Activated T-helper 2 cell treated with anti-CD3 and anti-CD28 coated beads, Interferon-gamma antibody, Interleukin-2, Interleukin-4, amounts not matched to agents 10 μg/mL and 5 μg/mL and 100 μg/mL, durations not matched to agents 14 hours and 24 hours and 36 hours (primary cell): Measurements from ENCODE around the gene ANTXR2. TPM values are rescaled to one million over a fixed set of nuclear protein-coding genes. Genes with fewer than 3 reads are reported as not detected.
"Not testable (repeated sequence)": the region's sequence is repeated elsewhere in the genome, so short reads cannot be mapped to it uniquely, and the experiment has no call there.

ENCODE experiments used
- DNase-seq: peaks from one replicate; pipeline ENCODE4 v3.0.0; 2021; ENCODE audit warnings: low spot score
- H3K27ac Mint-ChIP-seq: one replicate; pipeline ENCODE4 v1.8.0; 2021; ENCODE audit warnings: mixed read lengths
- H3K27me3 Mint-ChIP-seq: one replicate; pipeline ENCODE4 v1.8.0; 2021; ENCODE audit warnings: low read depth, mixed read lengths
- H3K36me3 Mint-ChIP-seq: one replicate; pipeline ENCODE4 v1.8.0; 2021; ENCODE audit warnings: low read depth, mixed read lengths
- H3K4me1 Mint-ChIP-seq: one replicate; pipeline ENCODE4 v1.8.0; 2021; ENCODE audit warnings: low read depth, mixed read lengths
- H3K4me3 Mint-ChIP-seq: one replicate; pipeline ENCODE4 v1.8.0; 2021; ENCODE audit warnings: low read depth, mild to moderate bottlenecking, moderate library complexity, mixed read lengths
- H3K9me3 Mint-ChIP-seq: one replicate; pipeline ENCODE4 v1.8.0; 2021; ENCODE audit warnings: mixed read lengths
- intact Hi-C: fragments of 100-400 bp; cut with micrococcal nuclease; formaldehyde crosslinking; loops from one replicate; pipeline ENCODE4 v1.15.1; 2023
- total RNA-seq: library from RNA; stranded (reverse); gene quantifications from 2 replicates; pipeline ENCODE4 v1.2.3, GENCODE V29; 2022

ANTXR2 gene
- total RNA-seq: 3.2 and 3.6 TPM in 2 replicates

DNA sequence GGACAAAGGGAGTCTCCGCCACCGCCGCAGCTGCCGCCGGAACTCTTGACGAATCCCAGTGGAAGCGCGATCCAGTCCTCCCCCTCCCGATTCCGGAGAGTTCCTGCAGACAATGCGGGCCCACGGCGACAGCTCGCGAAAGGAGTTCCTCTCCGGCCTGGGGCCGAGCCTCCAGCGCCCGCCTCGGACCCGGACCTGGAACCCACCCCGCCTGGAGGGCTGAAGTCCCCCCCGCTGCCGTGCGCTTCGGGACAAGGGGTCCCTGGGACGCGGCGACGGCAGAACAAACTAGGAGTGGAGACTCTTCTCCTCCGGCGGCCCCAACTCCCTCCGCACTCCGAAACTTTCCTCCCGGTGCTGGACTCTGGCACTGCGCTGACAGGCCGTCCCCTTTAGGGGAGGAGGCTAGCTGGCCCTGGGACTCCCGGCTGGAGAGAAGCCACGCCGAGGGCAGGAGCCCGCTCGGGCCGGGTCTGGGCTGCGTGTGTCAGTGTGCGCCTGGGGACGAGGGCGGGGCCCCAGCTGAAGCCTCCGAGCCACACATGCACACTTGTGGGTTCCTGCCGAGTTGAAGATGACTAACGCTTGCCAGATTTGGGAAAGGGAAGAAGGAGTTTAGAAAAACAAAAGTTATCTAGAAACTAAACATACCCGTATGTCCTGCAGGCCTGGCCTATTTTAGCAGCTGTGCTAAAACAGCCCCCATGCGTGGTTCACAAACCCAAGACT, at the start of gene ANTXR2:
Gene ANTXR2 (minus strand): TSS at position 486 of the 729 bp plus-strand sequence. CDS start 669 bp downstream, outside the sequence.
- Mint-ChIP-seq H3K4me1 (peaks cover 71% of the 10 kb centered on the region), H3K9me3 (no peaks in the 10 kb centered on the region), H3K27ac (peak within 1 kb of the TSS; percentile 75), H3K36me3 (peaks cover 27% of the 10 kb centered on the region), H3K27me3 (peaks cover 2% of the 10 kb centered on the region), H3K4me3 (peak within 1 kb of the TSS; percentile 87)
- intact Hi-C loops: loop anchor here (1.0 to 10.0 kb wide), 6 partner anchors 66 to 1418 kb away; no protein-coding TSS in a partner anchor
- peak; percentile 65 for DNase-seq

DNA sequence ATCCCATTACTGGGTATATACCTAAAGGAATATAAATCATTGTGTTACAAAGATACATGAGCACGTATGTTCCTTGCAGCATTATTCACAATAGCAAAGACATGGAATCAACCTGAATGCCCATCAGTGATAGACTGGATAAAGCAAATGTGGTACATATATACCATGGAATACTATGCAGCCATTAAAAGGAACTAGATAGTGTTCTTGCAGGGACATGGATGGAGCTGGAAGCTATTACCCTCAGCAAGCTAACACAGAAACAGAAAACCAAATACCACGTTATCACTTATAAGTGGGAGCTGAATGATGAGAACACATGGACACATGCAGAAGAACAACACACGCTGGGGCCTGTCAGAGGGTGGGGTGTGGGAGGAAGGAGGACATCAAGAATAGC, 48.8 kb upstream of the ANTXR2 start:
- Mint-ChIP-seq H3K9me3 (peaks cover 32% of the 10 kb centered on the region), H3K4me1 (peaks cover 33% of the 10 kb centered on the region), H3K27me3 (peaks cover 22% of the 10 kb centered on the region), H3K36me3 (peaks cover 13% of the 10 kb centered on the region)
- intact Hi-C loops, H3K4me3 Mint-ChIP-seq, DNase-seq, H3K27ac Mint-ChIP-seq: not testable (repeated sequence)

DNA sequence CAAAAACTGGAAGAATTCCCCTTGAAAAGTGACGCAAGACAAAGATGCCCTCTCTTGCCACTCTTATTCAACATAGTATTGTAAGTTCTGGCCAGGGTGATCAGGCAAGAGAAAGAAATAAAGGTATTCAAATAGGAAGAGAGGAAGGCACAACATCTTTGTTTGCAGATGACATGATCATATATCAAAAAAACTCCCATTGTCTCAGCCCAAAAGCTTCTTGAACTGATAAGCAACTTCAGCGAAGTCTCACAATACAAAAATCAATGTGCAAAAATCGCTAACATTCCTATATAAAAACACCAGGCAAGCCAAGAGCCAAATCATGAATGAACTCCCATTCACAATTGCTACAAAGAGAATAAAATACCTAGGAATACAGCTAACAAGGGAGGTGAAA, 46.6 kb upstream of the ANTXR2 start:
- peaks cover 35% of the 10 kb centered on the region for H3K9me3 Mint-ChIP-seq
- peaks cover 23% of the 10 kb centered on the region for H3K27me3 Mint-ChIP-seq
- H3K36me3 Mint-ChIP-seq: peaks cover 15% of the 10 kb centered on the region
- H3K4me3 Mint-ChIP-seq, intact Hi-C loops, DNase-seq, H3K27ac Mint-ChIP-seq: not testable (repeated sequence)
- H3K4me1 Mint-ChIP-seq: peaks cover 11% of the 10 kb centered on the region

DNA sequence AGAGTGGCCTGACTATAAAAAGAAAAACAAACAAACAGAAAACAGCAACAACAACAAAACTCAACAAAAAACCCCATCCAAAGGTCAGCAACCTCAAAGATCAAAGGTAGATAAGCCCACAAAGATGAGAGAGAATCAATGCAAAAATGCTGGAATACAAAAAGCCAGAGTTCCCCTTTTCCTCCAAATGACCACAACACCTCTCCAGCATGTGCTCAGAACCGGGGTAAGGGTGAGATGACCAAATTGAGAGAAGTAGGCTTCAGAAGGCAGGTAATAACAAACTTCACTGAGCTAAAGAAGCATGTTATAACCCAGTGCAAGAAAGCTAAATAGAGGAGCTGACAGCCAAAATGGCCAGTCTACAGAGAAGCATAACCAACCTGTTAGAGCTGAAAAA, 43.5 kb upstream of the ANTXR2 start:
- peaks cover 33% of the 10 kb centered on the region for H3K9me3 Mint-ChIP-seq
- peaks cover 36% of the 10 kb centered on the region for H3K27me3 Mint-ChIP-seq
- no peak overlapping the region for H3K4me3 Mint-ChIP-seq
- no peaks in the 10 kb centered on the region for H3K4me1 Mint-ChIP-seq
- peaks cover 15% of the 10 kb centered on the region for H3K36me3 Mint-ChIP-seq
- intact Hi-C loops: no loop called here
- DNase-seq: no peak
- no peak overlapping the region for H3K27ac Mint-ChIP-seq

DNA sequence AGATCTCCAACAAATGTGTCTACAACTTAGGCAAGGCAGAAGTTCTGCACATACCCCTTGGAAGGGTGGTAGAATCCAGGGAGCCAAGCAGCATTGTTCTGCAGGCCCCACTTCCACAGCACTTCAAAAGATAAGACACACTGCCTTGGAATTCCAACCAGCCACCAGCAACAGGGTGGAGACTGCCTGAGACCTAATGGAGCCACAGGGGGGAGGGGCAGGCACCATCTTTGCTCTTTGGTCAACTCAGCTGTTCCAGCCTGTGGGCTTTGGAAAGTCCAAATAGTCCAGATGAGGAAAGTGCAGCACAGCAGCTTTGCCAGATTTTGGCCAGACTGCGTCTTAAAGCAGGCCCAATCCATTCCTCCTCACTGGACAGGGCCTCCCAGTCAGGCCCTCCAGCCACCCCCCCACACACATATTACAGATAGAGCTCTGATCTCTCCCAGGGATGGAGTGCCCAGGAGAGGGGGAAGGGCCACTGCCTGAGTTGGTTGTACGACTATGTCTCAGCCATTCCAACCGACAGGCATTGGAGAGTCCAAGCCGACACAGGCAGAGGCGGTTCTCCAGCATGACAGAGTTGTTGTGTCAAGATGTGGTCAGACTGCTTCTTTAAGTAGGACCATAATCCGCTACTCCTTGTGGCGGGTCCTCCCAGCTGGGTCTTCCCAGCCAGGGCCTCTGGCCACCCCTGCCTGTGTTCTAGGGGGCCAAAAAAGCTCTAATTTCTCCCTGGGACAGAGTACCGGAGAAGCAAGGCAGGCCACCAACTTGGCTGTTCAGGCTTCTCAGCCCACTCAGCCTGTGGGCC, 42.5 kb upstream of the ANTXR2 start:
- Mint-ChIP-seq H3K9me3 (peaks cover 30% of the 10 kb centered on the region), H3K27ac (no peak overlapping the region), H3K36me3 (peaks cover 15% of the 10 kb centered on the region), H3K27me3 (peaks cover 44% of the 10 kb centered on the region), H3K4me1 (no peaks in the 10 kb centered on the region), H3K4me3 (no peak overlapping the region)
- DNase-seq: no peak
- intact Hi-C loops: no loop called here

DNA sequence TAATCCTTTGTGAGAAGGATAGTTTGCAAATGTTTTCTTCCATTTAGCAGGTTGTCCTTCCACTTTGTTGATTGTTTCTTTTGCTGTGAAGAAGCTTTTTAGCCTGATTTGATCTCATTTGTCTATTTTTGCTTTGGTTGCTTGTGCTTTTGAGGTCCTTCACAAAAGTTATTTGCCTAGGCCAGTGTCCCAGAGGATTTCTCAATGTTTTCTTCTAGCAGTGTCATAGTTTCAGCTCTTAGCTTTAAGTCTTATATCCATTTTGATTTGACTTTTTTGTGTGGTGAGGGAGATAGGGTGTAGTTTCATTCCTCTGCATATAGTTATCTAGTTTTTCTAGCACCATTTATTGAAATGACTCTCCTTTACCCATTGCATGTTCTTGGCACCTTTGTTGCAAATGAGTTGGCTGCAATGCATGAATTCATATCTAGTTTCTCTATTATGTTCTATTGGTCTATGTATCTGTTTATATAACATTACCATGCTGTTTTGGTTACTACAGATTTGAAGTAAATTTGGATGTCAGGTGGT, 41.8 kb upstream of the ANTXR2 start:
- Mint-ChIP-seq H3K36me3 (peaks cover 15% of the 10 kb centered on the region), H3K4me1 (no peaks in the 10 kb centered on the region), H3K4me3 (no peak overlapping the region), H3K9me3 (peaks cover 32% of the 10 kb centered on the region), H3K27me3 (peaks cover 46% of the 10 kb centered on the region), H3K27ac (no peak overlapping the region)
- intact Hi-C loops: no loop called here
- DNase-seq: no peak

DNA sequence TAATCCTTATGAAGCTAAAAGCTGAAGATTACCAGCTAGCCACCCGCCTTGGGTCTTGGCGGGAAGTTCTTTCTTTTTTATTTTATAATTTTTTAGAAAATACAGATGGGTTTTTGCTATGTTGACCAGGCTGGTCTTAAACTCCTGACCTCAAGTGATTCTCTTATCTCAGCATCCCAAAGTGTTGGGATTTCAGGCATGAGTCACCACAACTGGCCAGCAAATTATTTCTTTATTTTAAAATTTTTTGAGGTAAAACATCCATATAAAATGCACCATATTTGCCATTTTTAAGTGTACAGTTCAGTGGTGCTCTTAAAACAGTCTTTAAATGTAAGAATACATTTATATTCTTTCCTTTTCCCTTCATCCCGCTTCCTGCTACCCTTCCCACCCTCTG, 40.6 kb upstream of the ANTXR2 start:
- Mint-ChIP-seq H3K36me3 (peaks cover 15% of the 10 kb centered on the region), H3K4me1 (no peaks in the 10 kb centered on the region), H3K4me3 (no peak overlapping the region), H3K27ac (no peak overlapping the region), H3K9me3 (peaks cover 29% of the 10 kb centered on the region), H3K27me3 (peaks cover 48% of the 10 kb centered on the region)
- no peak for DNase-seq
- intact Hi-C loops: no loop called here

DNA sequence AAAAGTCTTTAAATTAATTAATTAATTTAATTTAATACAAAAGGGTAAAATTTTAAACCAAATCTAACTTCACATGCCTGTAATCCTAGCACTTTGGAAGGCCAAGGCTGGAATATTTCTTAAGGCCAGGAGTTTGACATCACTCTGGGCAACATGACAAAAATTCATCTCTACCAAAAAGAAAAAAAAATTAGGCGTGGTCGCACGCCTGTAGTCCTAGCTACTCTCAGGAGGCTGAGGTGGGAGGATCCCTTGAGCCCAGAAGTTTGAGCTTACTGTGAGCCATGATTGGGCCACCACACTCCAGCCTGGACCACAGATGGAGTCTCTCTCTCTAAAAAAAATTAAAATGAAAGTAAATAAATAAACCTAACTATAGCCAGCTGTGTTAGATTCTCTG, 39.2 kb upstream of the ANTXR2 start:
- no peak overlapping the region for H3K4me3 Mint-ChIP-seq
- no peak for DNase-seq
- no peak overlapping the region for H3K27ac Mint-ChIP-seq
- intact Hi-C loops: no loop called here
- H3K9me3 Mint-ChIP-seq: peaks cover 26% of the 10 kb centered on the region
- peaks cover 17% of the 10 kb centered on the region for H3K36me3 Mint-ChIP-seq
- H3K27me3 Mint-ChIP-seq: peaks cover 43% of the 10 kb centered on the region
- no peaks in the 10 kb centered on the region for H3K4me1 Mint-ChIP-seq

DNA sequence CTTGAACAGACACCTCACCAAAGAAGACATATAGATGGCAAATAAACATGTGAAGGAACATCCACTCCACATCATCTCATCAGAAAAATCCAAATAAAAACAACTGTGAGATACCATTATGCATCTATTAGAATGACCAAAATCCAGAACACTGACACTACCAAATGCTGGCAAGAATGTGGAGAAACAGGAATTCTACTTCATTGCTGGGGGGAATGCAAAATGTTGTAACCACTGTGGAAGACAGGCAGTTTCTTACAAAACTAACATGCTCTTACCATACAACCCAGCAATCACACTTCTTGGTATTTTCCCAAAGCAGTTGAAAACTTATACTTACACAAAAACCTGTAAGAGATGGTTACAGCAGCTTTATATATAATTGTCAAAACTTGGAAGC, 38.2 kb upstream of the ANTXR2 start:
- Mint-ChIP-seq H3K4me1 (no peaks in the 10 kb centered on the region), H3K4me3 (no peak overlapping the region), H3K9me3 (peaks cover 29% of the 10 kb centered on the region), H3K27ac (no peak overlapping the region), H3K36me3 (peaks cover 18% of the 10 kb centered on the region), H3K27me3 (peaks cover 39% of the 10 kb centered on the region)
- no peak for DNase-seq
- intact Hi-C loops: no loop called here

DNA sequence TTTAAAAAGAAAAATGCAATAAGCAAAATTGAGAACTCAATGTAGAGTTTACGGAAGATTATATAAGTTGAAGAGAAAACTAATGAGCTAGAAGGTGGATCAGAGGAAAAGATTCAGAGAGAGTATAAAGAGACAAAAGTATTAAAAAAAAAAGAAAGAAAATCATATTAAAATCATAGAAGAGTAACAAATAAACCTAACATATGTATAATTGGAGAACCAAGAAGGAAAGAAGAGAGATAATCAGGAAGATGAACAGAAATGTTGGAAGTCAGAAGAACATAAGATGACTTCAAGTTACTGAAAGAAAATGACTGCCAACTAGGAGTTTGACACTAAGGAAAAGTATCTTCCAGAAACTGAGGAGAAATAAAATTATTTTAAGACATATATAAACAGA, 34.3 kb upstream of the ANTXR2 start:
- intact Hi-C loops: no loop called here
- DNase-seq: no peak
- H3K27ac Mint-ChIP-seq: no peak overlapping the region
- H3K9me3 Mint-ChIP-seq: peaks cover 30% of the 10 kb centered on the region
- H3K4me1 Mint-ChIP-seq: no peaks in the 10 kb centered on the region
- no peak overlapping the region for H3K4me3 Mint-ChIP-seq
- H3K27me3 Mint-ChIP-seq: peaks cover 31% of the 10 kb centered on the region
- peaks cover 19% of the 10 kb centered on the region for H3K36me3 Mint-ChIP-seq

DNA sequence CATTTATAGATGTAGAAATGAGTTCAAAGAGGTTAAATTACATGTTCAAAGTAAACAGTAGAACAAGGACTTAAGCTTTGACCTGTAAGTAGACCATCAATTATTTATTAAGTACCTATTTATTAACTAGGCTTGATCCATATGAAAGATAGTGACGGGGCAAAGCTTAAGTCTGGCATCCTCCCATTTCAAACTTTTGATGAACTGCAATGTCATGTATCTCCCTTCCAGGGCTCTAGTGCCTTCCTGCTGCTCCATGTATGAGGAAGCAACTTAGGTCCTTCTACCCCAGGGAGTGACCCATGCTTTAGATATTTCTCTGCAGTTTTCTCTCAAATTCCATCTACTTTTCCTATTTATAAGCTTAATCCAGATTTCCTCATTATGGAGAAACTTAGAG, 31.9 kb upstream of the ANTXR2 start:
- Mint-ChIP-seq H3K4me3 (no peak overlapping the region), H3K36me3 (peaks cover 19% of the 10 kb centered on the region), H3K27ac (no peak overlapping the region), H3K9me3 (peaks cover 26% of the 10 kb centered on the region), H3K27me3 (peaks cover 16% of the 10 kb centered on the region), H3K4me1 (peaks cover 4% of the 10 kb centered on the region)
- intact Hi-C loops: no loop called here
- no peak for DNase-seq

DNA sequence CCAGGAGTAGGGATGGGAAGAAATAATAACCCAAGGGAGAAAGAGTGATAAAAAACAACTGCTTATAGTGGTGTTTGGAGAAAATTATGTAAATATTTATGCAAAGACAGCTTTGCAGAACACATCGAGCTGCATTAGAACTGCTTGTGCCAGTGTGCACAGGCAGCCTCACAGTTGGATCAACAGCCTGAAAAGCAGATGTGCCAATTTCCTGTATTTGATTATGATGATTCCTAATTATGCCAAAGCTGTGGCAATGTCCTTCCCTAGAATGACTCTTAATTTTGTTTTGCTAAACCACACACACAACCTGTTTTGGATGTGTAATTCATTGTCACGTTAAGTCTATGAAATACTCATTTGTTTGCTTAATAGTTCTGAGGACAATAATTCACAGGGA, 30.6 kb upstream of the ANTXR2 start:
- peaks cover 17% of the 10 kb centered on the region for H3K27me3 Mint-ChIP-seq
- intact Hi-C loops: no loop called here
- H3K27ac Mint-ChIP-seq: no peak overlapping the region
- H3K9me3 Mint-ChIP-seq: peaks cover 22% of the 10 kb centered on the region
- peaks cover 4% of the 10 kb centered on the region for H3K4me1 Mint-ChIP-seq
- no peak overlapping the region for H3K4me3 Mint-ChIP-seq
- no peak for DNase-seq
- H3K36me3 Mint-ChIP-seq: peaks cover 19% of the 10 kb centered on the region

DNA sequence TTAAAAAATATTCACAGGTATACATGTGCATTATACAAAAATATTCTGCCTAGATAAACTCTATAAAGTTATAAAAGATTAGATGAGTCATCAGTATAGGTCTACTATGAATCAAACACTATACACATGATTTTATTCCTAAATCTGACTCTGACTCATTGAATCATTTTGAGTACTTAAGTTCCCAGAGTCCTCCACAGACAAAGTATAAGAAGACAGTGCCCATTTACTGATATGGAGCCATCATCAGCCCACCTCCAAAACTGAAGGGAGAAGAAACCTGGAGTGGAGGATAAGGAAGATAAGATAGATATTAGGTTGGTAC, 28.7 kb upstream of the ANTXR2 start:
- intact Hi-C loops: no loop called here
- H3K4me3 Mint-ChIP-seq: no peak overlapping the region
- peaks cover 4% of the 10 kb centered on the region for H3K4me1 Mint-ChIP-seq
- H3K27ac Mint-ChIP-seq: no peak overlapping the region
- DNase-seq: no peak
- peaks cover 6% of the 10 kb centered on the region for H3K9me3 Mint-ChIP-seq
- peaks cover 18% of the 10 kb centered on the region for H3K27me3 Mint-ChIP-seq
- H3K36me3 Mint-ChIP-seq: peaks cover 5% of the 10 kb centered on the region
